HG03378 (cell line): ENCODE data around the gene AMOTL2.

Experiments
- ATAC-seq: cut with Tn5 transposase; IDR thresholded peaks from one replicate; pipeline ENCODE4 v1.9.1; 2021; ENCODE audit warnings: mild to moderate bottlenecking, moderate library complexity; ENCODE audit not compliant: unreplicated experiment

Gene AMOTL2

DNA sequence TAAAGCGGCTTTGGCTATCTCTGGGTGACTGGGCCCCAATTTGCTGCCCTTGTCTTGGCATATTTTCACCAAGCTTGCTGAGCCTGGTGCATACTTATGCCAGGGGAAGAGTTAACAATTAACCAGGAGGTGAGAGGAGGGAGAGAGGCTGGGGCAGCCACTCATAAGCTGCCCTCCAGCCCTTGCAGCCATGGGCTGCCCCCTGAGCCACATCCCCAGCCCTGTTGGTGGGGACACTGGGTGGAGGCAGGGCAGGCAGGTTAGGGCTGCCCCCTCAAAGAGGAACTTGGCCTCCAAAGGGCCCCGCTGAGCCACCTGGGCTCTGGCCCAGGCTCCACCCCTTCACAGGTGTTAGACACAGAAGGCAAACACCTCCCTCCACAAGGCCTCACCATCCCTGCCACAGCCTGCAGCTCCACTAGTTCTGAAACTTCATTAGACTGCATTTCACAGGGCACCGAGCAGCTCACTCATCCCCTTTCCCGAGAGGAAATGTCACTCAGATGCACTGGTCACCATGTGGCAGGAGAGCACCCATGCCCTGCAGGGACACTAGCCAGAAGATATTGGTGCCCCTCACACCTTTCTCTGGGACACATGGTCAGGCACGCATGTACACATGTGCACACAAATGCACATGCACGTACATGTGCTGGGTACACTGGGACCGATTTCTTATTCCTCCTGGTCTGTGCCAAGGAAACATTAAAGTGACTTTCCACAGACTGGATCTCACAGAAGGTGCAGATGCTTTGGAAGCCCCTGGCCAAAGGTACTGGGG is 20.2 kb downstream of the AMOTL2 start:
- no peak for ATAC-seq

GRCh38 chr3:134353171-134353825 is 20.9 kb downstream of the AMOTL2 start:
- no peak for ATAC-seq

- ATAC-seq: no peak
Observed at GRCh38 chr3:134352031-134352671, 22.1 kb downstream of the AMOTL2 start.

GRCh38 chr3:134351427-134351826 is 22.8 kb downstream of the AMOTL2 start:
- ATAC-seq: no peak

DNA sequence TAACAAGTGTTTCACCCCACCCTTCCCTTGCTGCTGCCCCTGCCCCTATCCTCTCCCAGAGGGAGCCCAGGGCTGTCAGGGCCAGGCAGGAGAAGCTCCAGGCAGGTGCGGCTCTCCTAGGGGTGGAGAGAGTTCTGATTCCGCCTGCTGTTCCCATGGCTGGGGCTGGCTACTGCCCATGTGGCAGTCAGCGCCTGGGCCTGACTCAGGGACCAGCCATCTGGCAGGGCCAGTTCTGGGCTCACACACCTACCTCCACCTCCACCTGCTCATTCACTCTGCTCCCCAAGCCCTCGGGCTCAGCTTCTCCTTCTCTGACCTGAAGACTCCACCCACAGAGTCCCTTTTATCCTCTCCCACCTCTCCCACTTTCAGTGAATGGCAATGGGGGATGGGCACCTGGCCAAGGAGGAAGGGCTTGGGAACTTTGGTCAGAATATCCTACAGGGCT is 23.4 kb downstream of the AMOTL2 start:
- ATAC-seq: no peak

DNA sequence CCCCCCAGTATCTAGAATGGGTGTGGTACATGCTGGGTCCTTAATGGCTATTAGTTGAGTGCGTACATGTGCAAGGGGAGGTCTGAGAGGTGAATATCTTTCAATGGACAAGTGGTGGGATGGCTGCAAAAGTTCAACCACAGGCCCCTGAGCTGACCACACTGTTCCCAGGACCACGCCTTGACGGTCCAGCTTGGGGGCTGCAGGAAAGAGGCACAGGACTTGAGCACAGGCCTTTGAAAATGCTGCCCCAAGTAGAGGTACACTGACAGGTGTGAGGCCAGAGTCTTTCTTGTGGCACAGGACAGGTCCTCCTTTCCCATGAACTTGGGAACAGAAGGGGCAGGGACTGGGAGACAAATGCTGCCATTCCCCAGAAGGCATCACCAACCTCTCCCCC is 24.0 kb downstream of the AMOTL2 start:
- no peak for ATAC-seq

DNA sequence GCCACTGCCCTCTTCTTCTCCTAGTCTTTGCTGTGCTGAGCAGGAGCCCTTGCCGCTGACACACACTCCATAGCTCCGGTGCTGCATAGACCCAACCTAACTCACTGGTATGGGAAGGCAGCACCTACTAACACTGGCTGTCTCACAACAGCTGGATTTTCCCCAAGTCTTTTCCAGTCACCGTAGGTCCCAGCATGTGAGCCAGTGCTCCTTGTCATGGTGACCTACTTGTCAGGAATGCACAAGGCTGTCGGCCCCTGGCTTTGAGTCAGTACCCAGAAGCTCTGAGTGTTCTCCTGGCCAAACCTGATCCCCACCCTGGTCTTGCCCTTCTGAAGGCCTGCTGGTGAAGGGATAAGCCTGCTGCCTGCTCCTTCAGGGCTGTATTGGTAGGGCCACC is 25.7 kb downstream of the AMOTL2 start:
- ATAC-seq: no peak

- ATAC-seq: no peak
Observed at GRCh38 chr3:134347551-134347950, 26.7 kb downstream of the AMOTL2 start.

- no peak for ATAC-seq
Observed at GRCh38 chr3:134346744-134347143, 27.5 kb downstream of the AMOTL2 start.

GRCh38 chr3:134345202-134345601 is 29.0 kb downstream of the AMOTL2 start:
- no peak for ATAC-seq

DNA sequence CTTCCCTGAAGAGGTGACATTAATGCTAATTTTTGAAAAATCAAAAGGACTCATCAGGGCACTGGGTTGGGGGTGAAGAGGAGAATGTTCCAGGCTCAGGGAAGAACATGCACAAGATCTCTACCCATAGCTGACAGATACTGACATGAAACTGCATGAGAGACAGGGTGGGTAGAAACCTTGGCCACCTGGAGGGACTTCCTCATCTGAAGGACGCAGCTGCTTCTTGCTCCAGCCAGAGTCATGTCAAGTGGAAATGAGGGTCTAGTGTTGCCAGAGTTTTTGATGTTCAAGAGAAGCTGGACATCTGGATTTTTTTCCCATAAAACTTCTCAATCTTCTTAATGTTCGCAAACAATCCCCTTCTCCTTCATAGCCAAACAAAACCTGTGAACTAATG is 29.7 kb downstream of the AMOTL2 start:
- no peak for ATAC-seq

DNA sequence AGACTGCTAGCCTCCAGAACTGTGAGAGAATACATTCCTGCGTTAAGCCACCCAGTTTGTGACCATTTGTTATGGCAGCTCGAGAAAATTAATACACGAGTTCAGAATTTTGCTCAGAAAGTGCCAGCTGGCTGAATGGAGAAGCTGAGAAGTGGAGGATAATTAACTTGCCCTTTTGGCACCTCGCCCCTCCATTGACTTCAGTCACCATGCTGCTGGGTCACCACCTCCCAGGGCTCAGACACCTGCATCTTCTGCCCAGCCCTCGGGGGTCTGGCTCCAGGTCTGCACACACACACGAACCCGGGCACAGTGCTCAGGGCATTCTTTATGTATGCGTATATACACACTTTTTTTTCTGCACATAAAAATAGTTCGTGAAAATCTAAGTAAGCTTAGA is 32.0 kb downstream of the AMOTL2 start:
- no peak for ATAC-seq

GRCh38 chr3:134341389-134341788 is 32.9 kb downstream of the AMOTL2 start:
- ATAC-seq: no peak

DNA sequence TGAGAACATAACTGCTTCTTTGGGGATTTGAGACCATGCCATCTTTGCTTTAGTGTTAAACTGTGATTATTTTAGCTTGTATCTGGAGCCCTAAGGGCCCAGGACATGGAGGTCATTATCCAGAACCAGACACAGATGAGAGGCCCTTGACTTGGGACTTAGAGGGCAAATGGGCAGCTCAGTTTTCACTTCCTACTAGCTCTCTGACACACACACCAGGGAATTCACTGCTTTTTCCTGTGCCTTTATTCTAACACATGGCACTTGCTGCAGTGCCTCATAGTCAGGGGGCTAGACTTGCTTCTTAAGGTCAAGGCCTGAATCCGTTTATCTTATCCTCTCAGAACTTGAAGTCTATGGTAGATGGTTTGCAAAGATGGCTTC is 33.3 kb downstream of the AMOTL2 start:
- no peak for ATAC-seq

DNA sequence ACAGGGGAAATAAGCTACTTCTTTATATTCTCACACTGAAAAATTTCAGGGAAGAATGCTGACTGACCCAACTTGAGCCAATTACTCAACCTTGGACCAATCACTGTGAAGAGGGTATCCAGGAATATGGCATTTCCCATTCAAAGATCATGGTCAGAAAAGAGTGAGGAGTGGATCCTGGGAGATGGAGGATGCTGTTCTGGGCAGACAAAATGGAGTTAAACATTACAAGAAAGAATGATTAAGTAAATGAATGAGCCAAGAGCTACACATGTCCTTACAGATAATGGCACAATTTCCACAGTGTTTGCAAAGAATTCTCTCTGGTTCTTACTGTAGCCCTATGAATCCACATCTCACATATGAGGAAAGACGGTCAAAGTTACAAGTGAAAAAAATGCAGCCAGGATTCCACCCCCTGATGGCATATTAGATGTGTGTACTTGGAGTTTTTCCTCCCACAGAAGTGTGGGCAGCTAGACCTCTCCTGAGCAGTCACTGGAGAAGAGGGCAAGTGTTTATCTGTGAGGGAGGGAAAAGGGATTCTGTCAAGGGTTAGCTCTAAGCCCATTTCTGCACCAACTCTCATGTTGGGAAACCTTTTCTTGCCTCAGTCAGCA is 33.8 kb downstream of the AMOTL2 start:
- no peak for ATAC-seq

DNA sequence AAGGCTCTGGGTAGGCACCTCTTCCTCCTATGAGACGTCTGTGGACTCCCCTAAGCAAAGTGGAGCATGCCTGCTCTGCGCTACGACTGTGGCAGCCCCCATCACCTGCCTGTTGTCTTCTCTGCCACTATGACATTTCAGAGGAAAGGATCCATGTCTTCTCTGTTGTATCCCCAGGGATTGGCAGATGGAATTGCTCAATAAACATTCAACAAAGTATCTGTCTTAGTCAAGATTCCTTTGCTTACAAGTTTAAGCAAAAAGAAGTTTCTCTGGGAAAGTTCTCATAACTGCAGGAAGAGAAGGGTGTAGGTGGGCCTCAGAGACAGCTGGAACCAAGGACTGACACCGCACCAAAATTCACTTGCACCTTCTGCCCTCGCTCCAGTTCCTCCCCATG is 34.3 kb downstream of the AMOTL2 start:
- ATAC-seq: no peak

DNA sequence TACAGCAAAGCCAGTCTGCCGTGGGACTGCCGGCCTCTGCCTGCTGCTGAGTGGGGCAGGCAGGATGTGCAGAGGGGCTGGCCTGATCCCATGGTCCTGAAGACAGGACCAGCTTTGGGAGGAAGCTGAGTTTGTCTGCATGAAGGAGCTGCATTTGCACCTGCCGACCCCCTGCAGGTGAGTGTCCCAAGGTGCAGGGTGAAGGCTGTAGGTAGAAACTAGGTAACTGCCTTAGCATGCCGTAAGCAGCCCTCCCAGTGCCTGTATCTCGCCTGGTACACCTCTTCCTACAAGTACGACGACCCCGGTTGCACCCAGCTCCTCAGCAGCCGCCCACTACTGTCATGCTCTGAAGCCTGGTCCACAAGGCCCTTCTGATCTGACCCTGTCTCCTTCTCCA is 34.9 kb downstream of the AMOTL2 start:
- ATAC-seq: no peak

DNA sequence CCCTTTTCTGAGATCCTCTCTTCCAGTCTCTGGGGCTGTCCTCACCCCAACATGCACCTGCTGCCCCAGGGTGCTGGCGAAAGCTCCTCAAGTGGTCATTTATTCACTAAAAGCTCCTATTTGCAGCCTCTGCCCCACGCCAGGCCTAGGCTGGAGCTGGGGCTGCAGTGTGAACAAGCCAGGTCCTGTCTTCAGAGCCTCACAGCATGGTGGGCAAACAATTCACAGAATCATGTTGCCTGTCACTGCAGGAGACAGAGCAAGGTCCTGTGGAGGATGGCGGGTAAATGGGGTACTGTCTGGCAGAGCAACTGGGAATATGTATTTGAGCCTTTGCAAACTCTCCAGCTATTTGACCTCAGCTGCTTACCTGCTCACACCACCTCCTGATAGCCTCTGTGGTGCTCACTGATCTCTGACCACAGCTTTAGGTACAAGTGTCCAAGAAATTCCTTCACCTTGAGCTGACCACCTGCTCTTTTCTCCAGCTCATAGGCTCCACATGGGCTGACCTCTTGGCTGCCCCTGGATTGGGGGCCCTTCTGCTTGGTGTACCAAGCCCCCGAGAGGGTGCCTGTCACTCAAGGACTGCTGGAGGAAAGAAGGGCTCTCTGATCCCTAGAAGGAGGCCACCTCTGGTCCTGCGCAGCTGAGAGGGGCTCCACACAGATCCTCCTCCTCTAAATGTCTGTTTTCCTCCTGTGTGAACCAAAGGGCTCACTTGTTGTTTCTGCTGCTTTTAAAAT is 35.6 kb downstream of the AMOTL2 start:
- no peak for ATAC-seq

- ATAC-seq: no peak
Observed at GRCh38 chr3:134338201-134338512, 36.1 kb downstream of the AMOTL2 start.

GRCh38 chr3:134337511-134338200 is 36.6 kb downstream of the AMOTL2 start:
- ATAC-seq: no peak

GRCh38 chr3:134337071-134337482 is 37.2 kb downstream of the AMOTL2 start:
- ATAC-seq: no peak
